NCI-H1694 (cell line): ENCODE results near the gene HDAC4.

ENCODE experiments used
- DNase-seq: peaks from one replicate; lab custom pipeline; 2025; lab: John Stamatoyannopoulos, UW

Gene HDAC4

DNA sequence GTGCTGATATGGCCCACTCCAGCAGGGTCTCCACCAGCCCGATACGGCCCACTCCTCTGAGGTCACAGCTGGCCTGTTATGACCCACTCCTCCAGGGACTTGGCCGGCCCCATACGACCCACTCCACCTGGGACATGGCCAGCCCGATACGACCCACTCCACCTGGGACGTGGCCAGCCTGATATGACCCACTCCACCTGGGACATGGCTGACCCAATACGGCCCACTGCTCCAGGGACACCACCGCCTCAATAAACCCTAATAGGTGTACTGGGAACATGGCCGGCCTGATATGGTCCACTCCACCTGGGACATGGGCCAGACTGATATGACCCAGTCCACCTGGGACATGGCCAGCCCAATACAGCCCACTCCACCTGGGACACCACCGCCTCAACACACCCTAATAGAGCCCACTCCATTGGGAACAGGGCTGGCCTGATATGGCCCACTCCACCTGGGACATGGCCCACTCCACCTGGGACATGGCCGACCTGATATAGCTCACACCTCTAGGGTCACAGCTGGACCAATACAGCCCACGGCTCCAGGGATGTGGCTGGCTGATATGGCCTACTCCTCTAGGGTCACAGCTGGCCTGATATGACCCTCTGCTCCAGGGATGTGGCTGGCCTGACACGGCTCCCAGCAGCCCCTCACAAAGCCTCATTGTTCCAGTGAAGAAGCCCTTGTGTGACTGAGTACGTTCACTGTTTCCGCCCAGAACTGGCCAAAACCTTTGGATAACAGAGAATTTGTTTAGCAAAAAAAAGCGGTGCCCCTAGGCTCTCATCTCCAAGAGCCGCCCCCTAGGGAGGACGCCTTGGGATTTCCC is 245.6 kb downstream of the HDAC4 start:
- DNase-seq, result no peak

DNA sequence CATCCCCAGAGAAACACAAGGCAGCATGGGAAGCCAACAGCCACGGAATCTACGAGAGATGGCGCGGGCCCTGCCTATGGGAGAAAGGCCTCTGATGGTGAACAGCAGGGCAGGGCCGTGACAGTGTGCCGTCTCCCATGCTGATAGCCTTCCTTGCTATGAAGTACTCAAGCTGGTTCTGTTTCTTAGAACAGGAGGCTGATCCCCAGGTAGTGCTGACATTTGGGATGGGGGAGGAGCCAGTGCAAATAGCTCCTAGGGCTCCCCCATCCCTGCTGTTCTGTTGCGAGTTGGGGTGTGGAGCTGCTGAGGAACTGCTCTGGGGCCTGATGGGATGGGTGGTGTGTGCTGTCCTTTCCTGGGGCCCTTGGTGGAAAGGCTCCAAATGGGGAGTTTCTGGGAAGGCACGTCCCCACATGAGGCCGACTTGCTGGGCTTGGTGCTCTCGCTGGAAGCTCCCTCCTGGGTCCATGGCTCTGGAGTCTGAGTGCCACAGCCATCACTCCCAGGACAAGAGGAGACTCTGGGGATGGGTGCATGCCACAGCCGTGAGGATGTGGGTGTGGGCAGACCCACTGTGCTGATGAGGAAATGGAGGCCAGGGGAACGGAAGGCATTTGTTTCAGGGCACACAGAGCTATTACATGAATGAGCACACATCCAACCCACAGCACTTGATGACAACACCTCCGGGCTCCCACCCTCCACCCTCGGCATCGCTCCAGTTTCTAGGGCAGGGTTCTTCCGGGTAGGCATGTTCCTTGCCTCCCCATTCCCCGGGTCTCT is 246.8 kb downstream of the HDAC4 start:
- no peak for DNase-seq

DNA sequence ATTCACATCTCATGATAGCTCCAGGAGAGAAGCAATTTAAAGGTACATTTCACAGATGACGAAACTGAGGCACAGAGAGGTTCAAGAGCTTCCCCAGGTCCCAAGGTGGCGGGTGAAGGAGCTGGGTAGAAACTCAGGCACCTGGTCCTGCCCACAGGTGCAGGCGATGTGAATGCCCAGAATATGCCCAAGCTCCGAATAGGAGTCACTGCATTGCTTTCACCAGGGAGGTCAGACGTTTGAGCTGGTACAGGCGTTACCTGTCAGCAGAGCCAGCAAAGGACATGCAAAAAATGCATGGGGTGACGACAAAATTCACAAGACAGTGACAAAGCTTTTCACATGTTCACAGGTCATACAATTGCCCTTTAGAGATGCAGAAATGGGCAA is 247.9 kb downstream of the HDAC4 start:
- no peak for DNase-seq

DNA sequence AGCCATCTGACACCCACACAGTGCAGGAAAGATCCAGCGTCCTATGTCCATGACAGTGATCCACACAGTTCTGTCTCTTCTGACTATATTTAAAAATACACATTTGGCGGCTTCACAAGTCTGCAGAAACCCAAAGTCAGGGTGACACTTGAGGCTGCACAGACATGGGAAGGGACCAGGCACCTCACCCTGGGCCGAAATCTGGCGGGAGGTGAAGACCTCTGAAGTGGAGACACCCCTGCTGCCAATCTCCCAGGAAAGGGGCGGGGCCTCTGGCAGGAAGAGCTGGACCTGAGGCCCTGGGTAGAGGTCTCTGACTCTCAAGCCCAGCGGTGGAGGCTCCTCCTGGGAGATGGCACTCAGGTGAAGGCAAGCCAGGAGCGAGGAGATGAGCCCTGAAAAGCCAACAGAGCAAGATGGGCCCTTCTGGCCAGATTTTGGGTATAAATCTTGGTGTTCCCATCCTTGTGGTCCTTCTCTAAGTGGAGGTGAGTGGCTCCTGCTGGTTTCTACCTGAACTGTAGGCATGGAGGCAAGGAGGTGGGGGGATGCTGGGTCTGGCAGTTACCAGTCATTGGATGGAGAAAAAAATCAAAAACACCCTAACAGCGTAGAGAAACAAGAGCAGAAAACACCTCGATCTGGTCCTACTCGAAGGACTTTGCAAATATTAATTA is 248.4 kb downstream of the HDAC4 start:
- no peak for DNase-seq

DNA sequence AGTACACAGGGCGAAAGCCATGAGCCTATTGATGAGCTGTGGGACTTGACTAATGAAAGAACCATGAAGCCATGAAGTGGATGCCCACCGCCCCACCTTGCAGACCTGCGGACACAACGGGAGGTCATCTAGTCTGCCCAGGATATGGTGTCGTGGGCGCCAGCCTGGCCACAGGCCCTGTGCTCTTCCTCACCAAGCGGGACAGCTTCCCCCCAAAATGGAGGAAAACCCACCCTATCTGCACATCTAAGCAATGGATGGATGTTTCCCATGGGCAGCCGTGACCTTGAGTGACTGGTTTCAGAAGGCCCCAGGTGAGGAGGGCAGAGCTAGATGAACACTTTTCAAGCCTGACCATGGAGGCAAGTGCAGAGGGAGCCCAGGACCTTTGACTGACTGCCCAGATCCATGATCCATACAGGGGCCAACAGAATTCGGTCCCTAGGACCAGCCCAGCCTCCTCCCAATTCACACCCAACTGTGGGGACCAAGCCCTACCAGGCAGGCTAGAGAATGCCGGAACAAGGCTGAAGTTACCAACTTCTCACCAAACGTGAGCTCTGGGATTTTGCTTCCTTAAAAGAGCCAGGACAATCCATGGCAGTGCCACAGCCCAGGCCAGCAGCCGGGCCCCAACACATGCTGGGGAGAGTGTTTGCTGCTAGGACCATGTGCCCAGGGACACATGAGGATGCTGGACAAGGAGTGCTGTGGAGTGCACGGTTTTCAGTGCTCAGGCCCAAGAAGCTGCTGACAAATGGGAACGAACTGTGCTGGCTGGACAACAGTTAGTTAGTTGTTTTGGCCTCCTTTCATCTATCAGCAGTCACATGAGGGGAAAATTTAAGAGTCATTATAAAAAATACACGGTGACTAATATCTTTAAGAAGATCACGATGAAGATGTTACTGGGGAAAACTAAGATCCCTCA is 249.4 kb downstream of the HDAC4 start:
- DNase-seq, result no peak

GRCh38 chr2:239150125-239151011 is 250.5 kb downstream of the HDAC4 start:
- no peak for DNase-seq

DNA sequence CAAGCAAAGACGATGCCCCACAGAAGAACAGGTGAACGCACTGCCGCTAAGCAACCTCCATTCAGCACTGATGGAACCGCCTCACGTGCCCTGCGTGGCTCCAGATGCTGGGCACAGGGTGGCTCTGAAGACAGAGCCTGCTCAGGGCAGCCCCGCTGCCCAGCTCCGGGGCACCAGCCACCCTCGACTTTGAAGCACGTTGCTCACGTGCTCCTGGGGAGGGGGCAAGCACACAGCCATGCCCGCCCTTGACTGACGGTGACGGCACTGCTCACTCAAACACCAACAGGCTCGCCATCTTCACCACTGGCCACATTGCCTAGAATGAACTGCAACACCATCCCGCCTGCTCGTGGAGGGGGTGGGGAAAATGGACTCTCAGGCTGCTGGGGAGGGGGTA is 251.3 kb downstream of the HDAC4 start:
- no peak for DNase-seq

- no peak for DNase-seq
Observed at GRCh38 chr2:239148495-239149200, 252.2 kb downstream of the HDAC4 start.

GRCh38 chr2:239147376-239147775 is 253.4 kb downstream of the HDAC4 start:
- no peak for DNase-seq

DNA sequence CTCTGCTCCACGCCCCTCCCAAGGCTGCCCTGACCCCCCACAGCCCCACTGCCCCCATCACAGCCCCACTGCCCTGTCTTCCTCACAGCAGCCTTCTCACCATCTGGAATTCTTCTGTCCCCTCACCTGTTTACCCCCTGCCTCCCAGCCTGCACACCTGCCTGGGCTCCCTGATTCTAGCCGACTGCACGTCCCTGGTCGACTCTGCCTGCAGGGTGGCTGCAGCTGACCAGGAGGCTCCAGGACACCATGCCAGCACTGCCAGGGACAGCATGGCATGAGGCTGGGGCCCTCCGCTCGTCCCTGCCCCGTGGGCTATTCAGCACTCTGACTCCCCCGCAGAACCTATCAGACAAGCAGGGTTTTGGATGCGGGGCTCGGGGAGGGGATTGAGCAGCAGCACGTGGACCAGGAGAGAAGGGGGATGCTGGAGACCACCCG is 254.1 kb downstream of the HDAC4 start:
- DNase-seq, result no peak

DNA sequence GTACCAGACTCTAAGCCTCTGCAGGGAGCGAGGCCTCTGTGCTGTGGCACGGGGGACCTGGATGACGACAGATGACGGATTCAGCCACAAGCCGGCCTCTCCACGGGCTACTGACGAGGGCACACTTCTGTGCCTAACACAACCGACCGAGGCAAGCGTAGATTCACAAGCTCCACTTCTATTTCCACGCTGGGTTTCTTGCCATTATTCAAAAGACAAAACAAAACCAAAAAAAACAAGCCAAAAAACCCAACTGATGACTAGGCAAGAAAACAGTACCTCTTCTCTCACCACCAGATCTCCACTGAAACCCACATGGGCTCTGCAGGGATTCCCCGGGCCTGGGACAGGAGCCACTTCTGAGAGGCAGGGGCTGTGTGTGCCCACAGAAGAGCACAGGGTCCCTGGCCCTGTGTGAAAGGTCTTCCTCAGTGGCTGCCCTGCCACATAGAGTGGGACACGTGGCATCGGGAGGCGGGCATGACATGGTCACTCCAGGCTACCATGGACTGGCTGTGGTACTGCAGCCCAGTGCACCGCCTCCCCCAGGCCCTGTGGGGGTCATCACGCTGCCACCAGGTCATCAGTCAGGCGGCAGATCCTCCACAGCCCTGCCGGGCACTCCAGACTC is 254.7 kb downstream of the HDAC4 start:
- no peak for DNase-seq

GRCh38 chr2:239145601-239146000 is 255.2 kb downstream of the HDAC4 start:
- no peak for DNase-seq

- no peak for DNase-seq
Observed at GRCh38 chr2:239145106-239145505, 255.7 kb downstream of the HDAC4 start.

DNA sequence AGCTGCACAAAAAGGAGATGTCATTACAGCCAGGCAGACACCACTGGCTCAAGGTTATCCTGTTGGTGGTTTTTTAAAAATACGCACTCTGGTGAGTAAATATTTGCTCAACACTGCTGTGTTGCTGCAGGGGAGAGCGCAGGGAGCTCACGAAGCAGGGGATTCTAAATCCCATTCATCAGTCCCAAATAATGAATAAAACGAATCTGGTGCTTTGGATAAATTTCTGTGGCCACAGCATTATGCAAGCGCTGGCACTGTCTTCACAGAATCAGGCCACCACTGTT is 256.2 kb downstream of the HDAC4 start:
- no peak for DNase-seq

- no peak for DNase-seq
Observed at GRCh38 chr2:239143858-239144712, 256.7 kb downstream of the HDAC4 start.

DNA sequence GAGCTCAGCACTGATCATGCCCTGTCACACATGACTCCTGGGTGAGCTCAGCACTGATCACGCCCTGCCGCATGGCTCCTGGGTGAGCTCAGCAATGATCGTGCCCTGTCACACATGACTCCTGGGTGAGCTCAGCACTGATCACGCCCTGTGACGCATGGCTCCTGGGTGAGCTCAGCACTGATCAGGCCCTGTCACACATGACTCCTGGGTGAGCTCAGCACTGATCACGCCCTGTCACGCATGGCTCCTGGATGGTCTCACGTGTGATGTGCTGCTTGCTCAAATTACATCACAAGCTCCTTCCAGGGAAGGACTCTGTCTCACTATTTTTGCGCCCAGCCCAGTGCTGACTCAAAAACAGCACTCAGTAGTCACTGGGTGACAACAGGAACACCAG is 258.0 kb downstream of the HDAC4 start:
- DNase-seq, result no peak

GRCh38 chr2:239142296-239142695 is 258.5 kb downstream of the HDAC4 start:
- no peak for DNase-seq

DNA sequence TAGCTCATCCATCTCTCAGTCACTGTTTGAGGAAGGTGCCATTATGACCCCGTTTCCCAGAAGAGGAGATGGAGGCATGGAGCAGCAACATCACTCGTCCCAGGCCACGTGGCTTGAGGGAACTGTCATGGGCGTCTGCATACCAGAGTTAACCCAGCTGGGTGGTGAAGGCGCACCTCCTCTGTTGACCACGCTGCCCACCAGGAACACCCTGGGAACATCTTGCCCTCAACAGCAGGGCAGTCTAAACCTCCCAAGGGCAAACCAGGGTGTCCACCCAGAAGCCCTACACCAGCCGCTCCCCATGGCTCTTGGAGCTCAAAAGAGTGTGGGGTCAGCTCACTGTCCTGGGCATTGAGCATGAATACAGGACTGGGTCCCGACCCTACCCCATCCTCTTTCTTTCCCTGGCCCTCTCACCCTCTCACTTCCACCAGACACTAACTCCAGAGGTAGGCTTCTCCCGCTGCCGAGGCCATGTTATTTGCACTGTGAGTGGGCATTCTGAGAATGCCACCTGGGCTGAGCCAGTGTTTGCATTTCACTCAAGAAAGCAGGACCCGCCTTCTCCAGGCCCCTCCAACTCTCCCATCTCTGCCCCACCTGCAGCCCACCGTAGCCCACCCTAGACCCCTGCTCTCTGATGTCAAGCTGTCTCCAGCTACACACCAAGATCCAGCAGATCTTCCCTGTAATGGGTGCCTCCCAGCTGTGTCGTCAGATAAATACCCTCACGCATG is 259.6 kb downstream of the HDAC4 start:
- DNase-seq, result no peak
